ENCODE data around the gene RCE1.

DNA sequence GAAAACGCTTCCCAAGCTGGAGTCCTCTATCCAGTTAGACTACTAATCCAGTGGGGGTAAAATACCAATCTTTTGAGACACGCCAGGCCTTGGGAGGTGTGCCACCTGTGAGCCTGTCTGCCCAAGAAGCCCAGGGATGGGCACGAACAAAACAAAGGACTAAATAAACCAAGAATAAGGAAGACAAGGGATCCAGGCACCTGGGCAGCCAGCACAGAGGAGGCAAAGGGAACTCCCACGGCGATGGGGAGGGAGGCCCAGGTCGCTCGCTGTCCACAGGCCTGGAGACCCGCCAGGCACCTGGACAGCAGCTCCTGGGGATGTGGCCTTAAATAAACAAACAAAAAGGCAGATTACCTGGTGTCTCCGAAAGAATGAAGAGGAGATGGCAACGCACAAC is 45.0 kb downstream of the RCE1 start:
- TF ChIP-seq, protein P1, sequence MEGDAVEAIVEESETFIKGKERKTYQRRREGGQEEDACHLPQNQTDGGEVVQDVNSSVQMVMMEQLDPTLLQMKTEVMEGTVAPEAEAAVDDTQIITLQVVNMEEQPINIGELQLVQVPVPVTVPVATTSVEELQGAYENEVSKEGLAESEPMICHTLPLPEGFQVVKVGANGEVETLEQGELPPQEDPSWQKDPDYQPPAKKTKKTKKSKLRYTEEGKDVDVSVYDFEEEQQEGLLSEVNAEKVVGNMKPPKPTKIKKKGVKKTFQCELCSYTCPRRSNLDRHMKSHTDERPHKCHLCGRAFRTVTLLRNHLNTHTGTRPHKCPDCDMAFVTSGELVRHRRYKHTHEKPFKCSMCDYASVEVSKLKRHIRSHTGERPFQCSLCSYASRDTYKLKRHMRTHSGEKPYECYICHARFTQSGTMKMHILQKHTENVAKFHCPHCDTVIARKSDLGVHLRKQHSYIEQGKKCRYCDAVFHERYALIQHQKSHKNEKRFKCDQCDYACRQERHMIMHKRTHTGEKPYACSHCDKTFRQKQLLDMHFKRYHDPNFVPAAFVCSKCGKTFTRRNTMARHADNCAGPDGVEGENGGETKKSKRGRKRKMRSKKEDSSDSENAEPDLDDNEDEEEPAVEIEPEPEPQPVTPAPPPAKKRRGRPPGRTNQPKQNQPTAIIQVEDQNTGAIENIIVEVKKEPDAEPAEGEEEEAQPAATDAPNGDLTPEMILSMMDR (IDR thresholded peaks at IDR 0.05), result no peak
- TF ChIP-seq, protein P2, sequence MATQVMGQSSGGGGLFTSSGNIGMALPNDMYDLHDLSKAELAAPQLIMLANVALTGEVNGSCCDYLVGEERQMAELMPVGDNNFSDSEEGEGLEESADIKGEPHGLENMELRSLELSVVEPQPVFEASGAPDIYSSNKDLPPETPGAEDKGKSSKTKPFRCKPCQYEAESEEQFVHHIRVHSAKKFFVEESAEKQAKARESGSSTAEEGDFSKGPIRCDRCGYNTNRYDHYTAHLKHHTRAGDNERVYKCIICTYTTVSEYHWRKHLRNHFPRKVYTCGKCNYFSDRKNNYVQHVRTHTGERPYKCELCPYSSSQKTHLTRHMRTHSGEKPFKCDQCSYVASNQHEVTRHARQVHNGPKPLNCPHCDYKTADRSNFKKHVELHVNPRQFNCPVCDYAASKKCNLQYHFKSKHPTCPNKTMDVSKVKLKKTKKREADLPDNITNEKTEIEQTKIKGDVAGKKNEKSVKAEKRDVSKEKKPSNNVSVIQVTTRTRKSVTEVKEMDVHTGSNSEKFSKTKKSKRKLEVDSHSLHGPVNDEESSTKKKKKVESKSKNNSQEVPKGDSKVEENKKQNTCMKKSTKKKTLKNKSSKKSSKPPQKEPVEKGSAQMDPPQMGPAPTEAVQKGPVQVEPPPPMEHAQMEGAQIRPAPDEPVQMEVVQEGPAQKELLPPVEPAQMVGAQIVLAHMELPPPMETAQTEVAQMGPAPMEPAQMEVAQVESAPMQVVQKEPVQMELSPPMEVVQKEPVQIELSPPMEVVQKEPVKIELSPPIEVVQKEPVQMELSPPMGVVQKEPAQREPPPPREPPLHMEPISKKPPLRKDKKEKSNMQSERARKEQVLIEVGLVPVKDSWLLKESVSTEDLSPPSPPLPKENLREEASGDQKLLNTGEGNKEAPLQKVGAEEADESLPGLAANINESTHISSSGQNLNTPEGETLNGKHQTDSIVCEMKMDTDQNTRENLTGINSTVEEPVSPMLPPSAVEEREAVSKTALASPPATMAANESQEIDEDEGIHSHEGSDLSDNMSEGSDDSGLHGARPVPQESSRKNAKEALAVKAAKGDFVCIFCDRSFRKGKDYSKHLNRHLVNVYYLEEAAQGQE (IDR thresholded peaks at IDR 0.05; ENCODE audit: insufficient read depth in 1 of 2, low read depth in 2 of 2, low read length in 1 of 2), result no peak

Data from Panc1 (cell line).